BLaER1 treated with 17β-estradiol and CSF1 and Interleukin-3, amounts not matched to agents 10 nM and 100 nM (cell line): ENCODE results near the gene SLC41A3.
"Not testable (repeated sequence)": the region's sequence is repeated elsewhere in the genome, so short reads cannot be mapped to it uniquely, and the experiment has no call there.

Source experiments
- H3K27ac ChIP-seq, 11 experiments: shearing (Covaris generic); formaldehyde crosslinking; 2 replicates each; pipeline ENCODE4 v1.8.1; 2022
- H3K27me3 ChIP-seq, 11 experiments: shearing (Covaris generic); formaldehyde crosslinking; 2 replicates each; pipeline ENCODE4 v1.8.1; 2022
- H3K36me3 ChIP-seq, 11 experiments: shearing (Covaris generic); formaldehyde crosslinking; 2 replicates each; pipeline ENCODE4 v1.8.1; 2022
- H3K4me1 ChIP-seq, 10 experiments: shearing (Covaris generic); formaldehyde crosslinking; 2 replicates each; pipeline ENCODE4 v1.8.1; 2022
- H3K4me2 ChIP-seq, 11 experiments: shearing (Covaris generic); formaldehyde crosslinking; 2 replicates each; pipeline ENCODE4 v1.8.1; 2022
- H3K4me3 ChIP-seq, 10 experiments: shearing (Covaris generic); formaldehyde crosslinking; 2 replicates each; pipeline ENCODE4 v1.8.1; 2022
- H3K9ac ChIP-seq, 11 experiments: shearing (Covaris generic); formaldehyde crosslinking; 2 replicates each; pipeline ENCODE4 v1.8.1; 2022
- H3K9me3 ChIP-seq, 11 experiments: shearing (Covaris generic); formaldehyde crosslinking; replicated peaks in 1 of 11; 2 replicates each; pipeline ENCODE4 v1.8.1; 2022
- H4K20me1 ChIP-seq, 11 experiments: shearing (Covaris generic); formaldehyde crosslinking; 2 replicates each; pipeline ENCODE4 v1.8.1; 2022
- Cebpa-rat ChIP-seq, 11 experiments: shearing (Covaris generic); IDR thresholded peaks; 2 replicates each; pipeline ENCODE4 v1.8.1; 2022

Gene SLC41A3

DNA sequence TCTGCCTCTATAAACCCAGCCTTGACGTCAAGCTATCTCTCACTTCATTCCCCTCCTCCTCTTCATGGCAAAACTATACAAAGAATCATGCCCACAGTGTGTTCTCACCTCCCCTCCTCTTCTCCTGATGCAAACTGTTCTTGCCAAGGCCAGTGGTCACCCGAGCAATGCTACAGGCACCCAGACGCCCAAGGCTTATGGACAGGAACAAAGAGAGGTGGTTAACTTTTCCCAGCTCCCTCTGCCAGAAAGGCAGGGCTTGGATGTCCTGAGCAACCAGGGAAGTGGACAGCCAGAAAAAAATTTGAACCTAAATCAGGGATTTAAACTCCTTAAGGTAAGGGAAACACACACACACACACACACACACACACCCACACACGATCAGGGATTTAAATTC is 5.1 kb downstream of the SLC41A3 start:
- Histone ChIP-seq H3K4me3 (no peak overlapping the region), H3K36me3 (peaks cover 0 to 11% (median 0%) of the 10 kb centered on the region in 11 experiments; a peak in 3 of 22 replicates), H3K4me2 (no peak overlapping the region), H3K9me3 (peaks cover 5 to 22% (median 14%) of the 10 kb centered on the region in 11 experiments; a peak in 17 of 22 replicates), H3K27me3 (no peaks in the 10 kb centered on the region), H3K9ac (no peak overlapping the region), H3K27ac (no peak overlapping the region), H4K20me1 (peaks cover 0 to 12% (median 0%) of the 10 kb centered on the region in 11 experiments; a peak in 2 of 22 replicates), H3K4me1 (peaks cover 0 to 15% (median 7%) of the 10 kb centered on the region in 10 experiments; a peak in 11 of 20 replicates)
- no peak for TF ChIP-seq Cebpa-rat (IDR thresholded peaks at IDR 0.05)

DNA sequence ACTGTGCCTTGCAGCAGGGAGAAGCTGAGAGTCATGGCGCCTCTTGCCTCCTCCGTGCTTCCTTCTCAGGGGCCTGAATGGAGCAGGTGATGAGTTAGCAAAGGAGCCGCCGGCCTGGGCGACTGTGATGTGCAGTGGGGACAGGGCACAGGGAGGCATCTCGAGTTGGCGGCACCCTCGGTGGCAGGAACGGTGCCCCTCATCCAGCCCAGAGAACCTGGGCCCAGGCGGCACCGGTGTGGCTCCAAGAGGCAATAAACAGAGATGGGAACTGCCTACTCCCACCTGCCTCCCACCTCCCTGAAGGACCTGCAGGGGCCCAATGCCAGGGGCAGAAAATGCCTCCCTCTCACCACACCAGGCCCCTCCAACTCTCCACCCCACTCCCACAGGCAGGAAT is 6.2 kb downstream of the SLC41A3 start:
- peaks cover 14 to 32% (median 25%) of the 10 kb centered on the region in 11 experiments for H3K9me3 ChIP-seq
- H3K36me3 ChIP-seq = peaks cover 0 to 16% (median 4%) of the 10 kb centered on the region in 11 experiments; a peak in 9 of 22 replicates
- H3K4me1 ChIP-seq = peaks cover 0 to 8% (median under 1%) of the 10 kb centered on the region in 10 experiments; a peak in 8 of 20 replicates
- H3K27me3 ChIP-seq = no peaks in the 10 kb centered on the region
- TF ChIP-seq Cebpa-rat (IDR thresholded peaks at IDR 0.05) = no peak
- no peak overlapping the region for H3K9ac ChIP-seq
- H3K4me2 ChIP-seq = no peak overlapping the region
- H4K20me1 ChIP-seq = peaks cover 0 to 12% (median 0%) of the 10 kb centered on the region in 11 experiments; a peak in 2 of 22 replicates
- no peak overlapping the region for H3K4me3 ChIP-seq
- no peak overlapping the region for H3K27ac ChIP-seq

DNA sequence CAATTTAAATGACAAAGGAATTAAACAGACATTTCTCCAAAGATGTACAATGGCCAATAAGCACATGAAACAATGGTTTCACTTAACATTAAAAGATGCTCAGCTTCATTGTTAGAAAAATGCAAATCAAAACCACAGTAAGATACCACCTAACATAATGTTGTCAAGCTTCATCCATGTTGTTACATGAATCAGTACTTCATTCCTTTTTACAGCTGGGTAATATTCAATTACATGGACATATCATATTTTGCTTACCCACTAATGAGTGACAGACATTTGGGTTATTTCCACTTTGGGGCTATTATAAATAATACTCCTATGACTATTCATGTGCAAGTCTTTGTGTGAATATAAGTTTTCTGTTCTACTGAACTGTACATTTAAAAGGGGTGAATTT is 7.8 kb downstream of the SLC41A3 start:
- peaks cover 0 to 11% (median 0%) of the 10 kb centered on the region in 11 experiments; a peak in 1 of 22 replicates for H4K20me1 ChIP-seq
- peaks cover 0 to 19% (median 8%) of the 10 kb centered on the region in 11 experiments; a peak in 9 of 22 replicates for H3K36me3 ChIP-seq
- no peak overlapping the region for H3K27ac ChIP-seq
- H3K4me3 ChIP-seq = no peak overlapping the region
- no peaks in the 10 kb centered on the region for H3K4me1 ChIP-seq
- no peak for TF ChIP-seq Cebpa-rat (IDR thresholded peaks at IDR 0.05)
- H3K9ac ChIP-seq = no peak overlapping the region
- no peaks in the 10 kb centered on the region for H3K27me3 ChIP-seq
- H3K4me2 ChIP-seq = no peak overlapping the region
- peaks cover 21 to 42% (median 29%) of the 10 kb centered on the region in 11 experiments for H3K9me3 ChIP-seq

DNA sequence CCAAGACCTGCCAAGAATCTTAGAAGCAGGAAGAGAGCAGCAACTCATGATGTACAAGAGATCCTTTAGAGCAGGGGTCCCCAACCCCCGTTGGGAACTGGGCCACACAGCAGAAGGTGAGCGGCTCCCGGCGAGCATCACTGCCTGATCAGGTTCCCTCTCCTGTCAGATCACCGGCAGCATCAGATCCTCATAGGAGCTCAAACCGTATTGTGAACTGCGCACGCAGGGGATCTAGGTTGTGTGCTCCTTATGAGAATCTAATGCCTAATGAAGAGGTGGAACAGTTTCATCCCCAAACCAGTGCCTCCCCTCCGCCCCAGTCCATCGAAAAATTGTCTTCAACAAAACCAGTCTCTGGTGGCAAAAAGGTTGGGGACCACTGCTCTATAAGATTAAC is 13.8 kb downstream of the SLC41A3 start:
- H3K9ac ChIP-seq = no peak overlapping the region
- peaks cover 4 to 30% (median 18%) of the 10 kb centered on the region in 11 experiments; a peak in 18 of 22 replicates for H3K36me3 ChIP-seq
- 0 out of 22 replicates have a peak, but pooled peaks cover 0 to 3% (median 0%) of the 10 kb centered on the region in 11 experiments for H4K20me1 ChIP-seq
- H3K4me3 ChIP-seq = no peak overlapping the region
- H3K27me3 ChIP-seq = no peaks in the 10 kb centered on the region
- H3K4me1 ChIP-seq = peaks cover 0 to 5% (median 4%) of the 10 kb centered on the region in 10 experiments; a peak in 12 of 20 replicates
- H3K4me2 ChIP-seq = no peak overlapping the region
- TF ChIP-seq Cebpa-rat (IDR thresholded peaks at IDR 0.05) = no peak
- no peak overlapping the region for H3K27ac ChIP-seq
- H3K9me3 ChIP-seq = peaks cover 20 to 32% (median 24%) of the 10 kb centered on the region in 11 experiments

DNA sequence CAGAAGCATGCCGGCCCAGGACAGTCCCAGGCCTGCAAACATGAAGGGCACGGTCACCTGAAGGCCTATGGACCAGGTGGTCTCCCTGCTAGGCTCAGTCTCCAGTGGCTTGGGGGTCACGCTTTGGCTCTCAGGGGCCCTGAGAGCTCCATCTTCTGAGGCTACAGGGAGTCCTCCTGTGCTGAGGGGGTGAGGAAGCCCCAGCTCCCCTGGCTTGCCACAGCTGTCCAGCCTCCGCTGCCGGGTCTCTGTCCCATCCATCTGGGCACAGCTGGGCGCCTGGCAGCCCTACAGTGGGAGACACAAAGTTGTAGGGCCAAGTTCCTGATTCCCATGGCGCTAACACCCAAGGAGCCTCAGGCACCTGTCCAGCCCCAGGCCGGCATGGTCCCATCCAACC is 16.0 kb downstream of the SLC41A3 start:
- Histone ChIP-seq H3K4me2 (no peak overlapping the region), H3K4me3 (no peak overlapping the region), H3K4me1 (peaks cover 13 to 27% (median 24%) of the 10 kb centered on the region in 10 experiments; a peak in 18 of 20 replicates), H3K27me3 (no peaks in the 10 kb centered on the region), H3K27ac (no peak overlapping the region), H3K9ac (no peak overlapping the region), H3K36me3 (peaks cover 4 to 27% (median 15%) of the 10 kb centered on the region in 11 experiments; a peak in 18 of 22 replicates), H4K20me1 (0 out of 22 replicates have a peak, but pooled peaks cover 0 to 6% (median 0%) of the 10 kb centered on the region in 11 experiments), H3K9me3 (peaks cover 6 to 13% (median 8%) of the 10 kb centered on the region in 11 experiments)
- TF ChIP-seq Cebpa-rat (IDR thresholded peaks at IDR 0.05) = no peak

DNA sequence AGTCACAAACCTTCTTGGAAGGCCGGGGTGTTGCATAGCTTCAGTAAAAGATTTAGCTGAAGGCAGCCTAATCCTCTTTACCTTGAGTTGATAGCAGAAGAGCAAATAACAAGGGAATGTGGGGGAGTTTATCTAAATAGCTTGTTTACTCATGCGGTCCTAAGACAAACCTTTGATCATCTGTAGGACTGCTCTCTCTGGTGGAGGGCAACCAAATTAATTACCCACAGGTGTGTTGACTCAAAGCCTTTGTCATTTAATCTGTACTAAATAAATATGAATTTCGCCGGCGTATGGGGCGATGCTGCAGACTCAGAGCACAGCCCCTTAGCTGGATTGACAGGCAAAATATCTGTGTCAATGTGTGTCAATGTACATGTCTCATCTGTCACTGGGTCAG is 17.2 kb downstream of the SLC41A3 start:
- H3K9me3 ChIP-seq, H3K9ac ChIP-seq, H3K4me2 ChIP-seq, H3K27me3 ChIP-seq, H3K27ac ChIP-seq, H3K4me3 ChIP-seq, H4K20me1 ChIP-seq: not testable (repeated sequence)
- Histone ChIP-seq H3K36me3 (peaks cover 4 to 21% (median 13%) of the 10 kb centered on the region in 11 experiments; a peak in 16 of 22 replicates), H3K4me1 (peaks cover 13 to 27% (median 24%) of the 10 kb centered on the region in 10 experiments; a peak in 18 of 20 replicates)

DNA sequence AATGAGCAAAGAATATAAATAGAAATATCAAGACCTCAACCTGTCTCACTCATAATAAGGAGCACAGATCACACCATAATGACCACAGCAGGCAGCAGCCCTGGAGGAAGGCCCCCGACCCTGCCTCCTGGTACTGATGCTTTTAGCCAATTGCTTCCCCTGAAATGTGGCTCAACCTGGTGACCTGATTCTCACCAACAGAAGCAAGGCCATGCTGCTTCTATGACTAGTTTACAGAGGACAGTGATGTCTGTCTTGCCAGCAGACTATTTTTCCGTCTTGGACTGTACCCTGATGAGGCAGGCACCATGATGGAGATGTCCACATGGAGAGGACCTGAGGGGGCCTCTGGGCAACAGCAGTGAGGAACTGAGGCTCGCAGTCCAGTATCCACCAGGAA is 18.0 kb downstream of the SLC41A3 start:
- no peak overlapping the region for H3K4me2 ChIP-seq
- peaks cover 13 to 27% (median 24%) of the 10 kb centered on the region in 10 experiments; a peak in 18 of 20 replicates for H3K4me1 ChIP-seq
- no peak for TF ChIP-seq Cebpa-rat (IDR thresholded peaks at IDR 0.05)
- H3K27ac ChIP-seq = no peak overlapping the region
- H3K4me3 ChIP-seq = no peak overlapping the region
- H3K36me3 ChIP-seq = peaks cover 4 to 21% (median 13%) of the 10 kb centered on the region in 11 experiments; a peak in 16 of 22 replicates
- H3K9me3 ChIP-seq = peaks cover 0 to 4% (median 0%) of the 10 kb centered on the region in 11 experiments; a peak in 2 of 22 replicates
- H3K9ac ChIP-seq = no peak overlapping the region
- no peaks in the 10 kb centered on the region for H3K27me3 ChIP-seq
- peaks cover 0 to 6% (median 0%) of the 10 kb centered on the region in 11 experiments; a peak in 1 of 22 replicates for H4K20me1 ChIP-seq

DNA sequence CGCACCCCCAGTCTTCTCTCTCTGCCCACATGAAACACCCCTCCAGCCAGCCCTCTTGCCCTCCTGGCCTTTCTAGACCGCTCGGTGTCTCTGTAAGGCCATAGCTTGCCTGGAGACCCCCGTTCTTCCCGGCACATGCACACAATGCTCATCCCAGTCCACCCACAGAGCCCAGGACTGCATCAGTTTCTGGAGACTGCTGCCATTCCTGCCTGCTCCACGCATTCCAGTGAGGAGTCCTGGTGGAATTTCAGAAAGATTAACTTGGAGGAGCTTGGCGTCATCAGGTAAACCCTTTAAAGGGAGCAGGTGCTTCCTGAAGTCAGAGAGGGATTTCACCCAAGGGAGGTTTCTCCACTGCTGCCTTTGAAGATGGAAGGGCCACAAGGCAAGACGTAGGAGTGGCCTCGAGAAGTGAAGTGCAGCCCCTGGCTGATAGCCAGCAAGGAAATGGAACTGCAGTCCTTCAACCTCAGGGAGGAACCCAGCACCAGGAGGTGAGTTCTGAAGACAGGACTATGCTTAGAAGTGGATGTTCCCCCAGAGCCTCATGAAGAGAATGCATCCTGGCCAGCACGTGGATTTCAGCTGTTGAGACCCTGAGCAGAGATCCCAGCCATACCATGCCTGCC is 19.2 kb downstream of the SLC41A3 start:
- Histone ChIP-seq H3K4me1 (peaks cover 13 to 27% (median 24%) of the 10 kb centered on the region in 10 experiments; a peak in 18 of 20 replicates), H3K27ac (no peak overlapping the region), H3K36me3 (peaks cover 4 to 21% (median 13%) of the 10 kb centered on the region in 11 experiments; a peak in 16 of 22 replicates), H4K20me1 (peaks cover 0 to 6% (median 0%) of the 10 kb centered on the region in 11 experiments; a peak in 1 of 22 replicates), H3K27me3 (no peaks in the 10 kb centered on the region), H3K4me3 (no peak overlapping the region), H3K9me3 (peaks cover 0 to 4% (median 0%) of the 10 kb centered on the region in 11 experiments; a peak in 2 of 22 replicates), H3K4me2 (peak overlapping the region in 10 of 11 experiments; percentile 4 to 73 (median 56); a peak in 17 of 22 replicates), H3K9ac (no peak overlapping the region; a peak in 1 of 22 replicates)
- no peak for TF ChIP-seq Cebpa-rat (IDR thresholded peaks at IDR 0.05)
